GM12891 (cell line): ENCODE results near the gene UBE2J2.
A peak's percentile ranks its signal among the peaks of the same experiment; 100 is the strongest.

Experiments
- PAX5 ChIP-seq: IDR thresholded peaks from 2 replicates; pipeline ENCODE4 v1.6.1; 2011; ENCODE audit warnings: low read length, moderate library complexity, mild to moderate bottlenecking; ENCODE audit not compliant: insufficient read depth, severe bottlenecking
- POLR2A ChIP-seq: IDR thresholded peaks from 2 replicates; pipeline ENCODE4 v1.6.1; 2011; ENCODE audit warnings: low read depth, low read length, control low read depth
- POLR2AphosphoS5 ChIP-seq: IDR thresholded peaks from 2 replicates; pipeline ENCODE4 v1.6.1; 2011; ENCODE audit warnings: low read depth, low read length, control low read depth
- SPI1 ChIP-seq: IDR thresholded peaks from 2 replicates; pipeline ENCODE4 v1.6.1; 2011; ENCODE audit warnings: low read depth, low read length, control low read depth
- TAF1 ChIP-seq: IDR thresholded peaks from 2 replicates; pipeline ENCODE4 v1.6.1; 2011; ENCODE audit warnings: low read depth, low read length, control low read depth

GRCh38 chr1:1235016-1235744, 38.5 kb downstream of the UBE2J2 start:
- TF ChIP-seq POLR2A (no peak), TAF1 (no peak), POLR2AphosphoS5 (peak; percentile 25; the same call in 1 of the 2 replicates), SPI1 (no peak), PAX5 (no peak)
